Spinal cord (tissue), 10 donors: ENCODE measurements around the gene MRPS22. TPM values are rescaled to one million over a fixed set of nuclear protein-coding genes. Genes with fewer than 3 reads are reported as not detected.

ENCODE experiments used
- DNase-seq, 6 donors: peaks; one replicate each; pipeline versions ENCODE4 v3.0.0 to v3.0.0-alpha.2; 2013 to 2015; ENCODE audit warnings: low spot score in 6 of 6, low read depth in 4 of 6
- H3K27ac ChIP-seq: one replicate; pipeline ENCODE4 v1.5.1; 2013; ENCODE audit warnings: low read depth, low read length, control low read depth
- H3K27me3 ChIP-seq: one replicate; pipeline ENCODE4 v1.6.1; 2013; ENCODE audit warnings: low read length; ENCODE audit not compliant: control insufficient read depth, insufficient read depth
- H3K36me3 ChIP-seq: one replicate; pipeline ENCODE4 v1.6.1; 2013; ENCODE audit warnings: low read length; ENCODE audit not compliant: control insufficient read depth, insufficient read depth
- H3K4me1 ChIP-seq: one replicate; pipeline ENCODE4 v1.6.1; 2013; ENCODE audit warnings: low read length; ENCODE audit not compliant: control insufficient read depth, insufficient read depth
- H3K4me3 ChIP-seq: one replicate; pipeline ENCODE4 v1.5.1; 2013; ENCODE audit warnings: low read depth, low read length, control low read depth
- H3K9me3 ChIP-seq: one replicate; pipeline ENCODE4 v1.6.1; 2013; ENCODE audit warnings: low read length; ENCODE audit not compliant: control insufficient read depth, insufficient read depth
- WGBS: methylation state at CpG from one replicate; pipeline ENCODE4 v1.1.5; 2013; ENCODE audit warnings: missing lambda C conversion rate; ENCODE audit not compliant: insufficient coverage; 5-methylcytosine and 5-hydroxymethylcytosine counted together
- long read RNA-seq, 4 donors: transcript quantifications; one replicate each; lab custom pipeline, GENCODE V29; 2026
- polyA plus RNA-seq, 2 donors: library from polyadenylated mRNA; unstranded; fragments of 120-200 nt; gene quantifications; one replicate each; pipeline ENCODE4 v1.2.1, GENCODE V29; 2013; ENCODE audit not compliant: insufficient read length in 2 of 2
- total RNA-seq, 2 donors: library from RNA; depleted of rRNA in 1 of 2; stranded (reverse); fragments of 120-200 nt in 1 of 2; fragments of >200 nt in 1 of 2; gene quantifications; one replicate each; pipeline versions ENCODE4 v1.2.3 to v1.2.4, GENCODE V29; 2013 to 2014
- donor health status: healthy.

The MRPS22 gene
- total RNA-seq (10 to 100 TPM; 59.3 to 59.8 TPM), polyA plus RNA-seq (10 to 100 TPM; 44.8 to 52.6 TPM)
- long read RNA-seq, donor 1, transcript MRPS22-202 (8 exons, 1,099 nt) = minor isoform, 7 of 168 reads
- long read RNA-seq, donor 1, transcript MRPS22-201 (8 exons, 1,120 nt) = major isoform, 18 of 168 reads
- long read RNA-seq, donor 1, partial matches to known transcripts = 121 of 168 reads
- long read RNA-seq, donor 1, other reads (novel, unspliced or antisense) = 14 of 168 reads
- long read RNA-seq, donor 2, partial matches to known transcripts = 33 of 41 reads
- long read RNA-seq, donor 2, other reads (novel, unspliced or antisense) = 0 of 41 reads
- long read RNA-seq, donor 3, transcript MRPS22-202 (8 exons, 1,099 nt) = minor isoform, 5 of 74 reads
- long read RNA-seq, donor 3, transcript MRPS22-201 (8 exons, 1,120 nt) = major isoform, 8 of 74 reads
- long read RNA-seq, donor 3, partial matches to known transcripts = 51 of 74 reads
- long read RNA-seq, donor 3, other reads (novel, unspliced or antisense) = 9 of 74 reads
- long read RNA-seq, donor 4, transcript MRPS22-202 (8 exons, 1,099 nt) = minor isoform, 5 of 368 reads
- long read RNA-seq, donor 4, transcript MRPS22-201 (8 exons, 1,120 nt) = major isoform, 32 of 368 reads
- long read RNA-seq, donor 4, partial matches to known transcripts = 323 of 368 reads
- long read RNA-seq, donor 4, other reads (novel, unspliced or antisense) = 6 of 368 reads

- peaks cover 14% of the 10 kb centered on the region for H3K27me3 ChIP-seq
- H3K4me3 ChIP-seq = peak within 1 kb of the TSS; percentile 92
- H3K4me1 ChIP-seq = peaks cover 5% of the 10 kb centered on the region
- under 1% methylated on average over 31 of the region's 37 CpGs for WGBS
- peak within 1 kb of the TSS; percentile 69 for H3K27ac ChIP-seq
- peak; percentile 62 to 97 (median 74) for DNase-seq
- no peaks in the 10 kb centered on the region for H3K9me3 ChIP-seq
- H3K36me3 ChIP-seq = no peaks in the 10 kb centered on the region
These were observed at the start of gene MRPS22 for GRCh38 chr3:139343895-139344856. Gene MRPS22 (plus strand): TSS chr3:139344020. CDS start chr3:139344027, 7 bp downstream.

GRCh38 chr3:139295040-139295439 is 48.8 kb upstream of the MRPS22 start:
- no peak overlapping the region for H3K27ac ChIP-seq
- 89% methylated on average over 5 of the region's 5 CpGs for WGBS
- H3K9me3 ChIP-seq = no peaks in the 10 kb centered on the region
- H3K4me3 ChIP-seq = no peak overlapping the region
- peaks cover 5% of the 10 kb centered on the region for H3K27me3 ChIP-seq
- H3K4me1 ChIP-seq = peaks cover 3% of the 10 kb centered on the region
- no peak for DNase-seq
- H3K36me3 ChIP-seq = no peaks in the 10 kb centered on the region

GRCh38 chr3:139296141-139296718 is 47.6 kb upstream of the MRPS22 start:
- Histone ChIP-seq H3K36me3 (no peaks in the 10 kb centered on the region), H3K4me3 (no peak overlapping the region), H3K4me1 (peaks cover 3% of the 10 kb centered on the region), H3K27ac (no peak overlapping the region), H3K9me3 (no peaks in the 10 kb centered on the region), H3K27me3 (peaks cover 5% of the 10 kb centered on the region)
- DNase-seq = no peak
- WGBS = 88% methylated on average over 2 of the region's 9 CpGs

- 94% methylated on average over 4 of the region's 6 CpGs for WGBS
- H3K27ac ChIP-seq = no peak overlapping the region
These were observed 46.1 kb upstream of the MRPS22 start for GRCh38 chr3:139297588-139298311.

GRCh38 chr3:139299261-139300132 is 44.3 kb upstream of the MRPS22 start:
- H3K36me3 ChIP-seq = no peaks in the 10 kb centered on the region
- WGBS = 89% methylated on average over 12 of the region's 14 CpGs
- H3K4me1 ChIP-seq = no peaks in the 10 kb centered on the region
- no peak for DNase-seq
- no peak overlapping the region for H3K27ac ChIP-seq
- no peaks in the 10 kb centered on the region for H3K27me3 ChIP-seq
- no peaks in the 10 kb centered on the region for H3K9me3 ChIP-seq
- H3K4me3 ChIP-seq = no peak overlapping the region

More at GRCh38 chr3:139297588-139298311, 46.1 kb upstream of the MRPS22 start:
- no peak for DNase-seq
- H3K4me1 ChIP-seq = peaks cover 3% of the 10 kb centered on the region
- H3K4me3 ChIP-seq = no peak overlapping the region
- H3K9me3 ChIP-seq = no peaks in the 10 kb centered on the region
- no peaks in the 10 kb centered on the region for H3K36me3 ChIP-seq
- peaks cover 5% of the 10 kb centered on the region for H3K27me3 ChIP-seq

- H3K36me3 ChIP-seq = no peaks in the 10 kb centered on the region
- no peaks in the 10 kb centered on the region for H3K27me3 ChIP-seq
- no peaks in the 10 kb centered on the region for H3K9me3 ChIP-seq
- no peak overlapping the region for H3K27ac ChIP-seq
- 92% methylated on average over 3 of the region's 3 CpGs for WGBS
- no peak for DNase-seq
- no peak overlapping the region for H3K4me3 ChIP-seq
- H3K4me1 ChIP-seq = no peaks in the 10 kb centered on the region
These were observed 43.4 kb upstream of the MRPS22 start for GRCh38 chr3:139300416-139300815.

- no peak overlapping the region for H3K27ac ChIP-seq
- H3K36me3 ChIP-seq = no peaks in the 10 kb centered on the region
- no peaks in the 10 kb centered on the region for H3K27me3 ChIP-seq
- H3K9me3 ChIP-seq = no peaks in the 10 kb centered on the region
- 91% methylated on average over 6 of the region's 6 CpGs for WGBS
- H3K4me3 ChIP-seq = no peak overlapping the region
- no peaks in the 10 kb centered on the region for H3K4me1 ChIP-seq
- DNase-seq = no peak
These were observed 42.6 kb upstream of the MRPS22 start for GRCh38 chr3:139301183-139301582.

GRCh38 chr3:139301654-139302053 is 42.2 kb upstream of the MRPS22 start:
- Histone ChIP-seq H3K36me3 (no peaks in the 10 kb centered on the region), H3K27me3 (no peaks in the 10 kb centered on the region), H3K4me1 (no peaks in the 10 kb centered on the region), H3K27ac (no peak overlapping the region), H3K4me3 (no peak overlapping the region), H3K9me3 (no peaks in the 10 kb centered on the region)
- 86% methylated on average over 4 of the region's 4 CpGs for WGBS
- no peak for DNase-seq
